Colonic mucosa (tissue), 4 donors: ENCODE measurements around the gene TSPAN9. TPM values are rescaled to one million over a fixed set of nuclear protein-coding genes. Genes with fewer than 3 reads are reported as not detected.

ENCODE experiments used
- DNase-seq: peaks from one replicate; pipeline ENCODE4 v3.0.0-alpha.2; 2020
- H3K27ac ChIP-seq: fragments of 200-600 bp; one replicate; pipeline ENCODE4 v1.8.0; 2021
- H3K27me3 ChIP-seq: fragments of 200-600 bp; one replicate; pipeline ENCODE4 v1.8.0; 2021
- H3K36me3 ChIP-seq: fragments of 200-600 bp; one replicate; pipeline ENCODE4 v1.8.0; 2021
- H3K4me1 ChIP-seq: fragments of 200-600 bp; one replicate; pipeline ENCODE4 v1.8.0; 2021; ENCODE audit warnings: mild to moderate bottlenecking
- H3K4me3 ChIP-seq: fragments of 200-600 bp; one replicate; pipeline ENCODE4 v1.8.0; 2021
- H3K9ac ChIP-seq, 2 donors: one replicate each; pipeline ENCODE4 v1.7.0; 2013; ENCODE audit warnings: control low read depth in 2 of 2, low read depth in 2 of 2, low read length in 2 of 2
- H3K9me3 ChIP-seq: fragments of 200-600 bp; one replicate; pipeline ENCODE4 v1.8.0; 2021
- CTCF ChIP-seq: fragments of 200-600 bp; IDR thresholded peaks from one replicate; pipeline ENCODE4 v1.8.0; 2022; ENCODE audit warnings: antibody characterized with exemption, mild to moderate bottlenecking
- intact Hi-C: fragments of 100-400 bp; cut with DNase I; formaldehyde crosslinking; loops from one replicate; pipeline ENCODE4 v1.14.1; 2022
- total RNA-seq, 2 donors: library from RNA; stranded (reverse); fragmentation: NEBNext Ultra II Directional in 1 of 2; extraction: Animal tissue kit (Norgen Biotek cat#: 25700) in 1 of 2; gene quantifications; one replicate each; pipeline ENCODE4 v1.2.1, GENCODE V29; 2021
- donor health status: healthy.
- donor health status: DM: no; HTN: no; CAD: no.
- donor health status: DM: no; HTN: no; CAD: no.

The TSPAN9 gene
- total RNA-seq, 2 donors from 2014 or later = 4.7 to 9.9 TPM

DNA sequence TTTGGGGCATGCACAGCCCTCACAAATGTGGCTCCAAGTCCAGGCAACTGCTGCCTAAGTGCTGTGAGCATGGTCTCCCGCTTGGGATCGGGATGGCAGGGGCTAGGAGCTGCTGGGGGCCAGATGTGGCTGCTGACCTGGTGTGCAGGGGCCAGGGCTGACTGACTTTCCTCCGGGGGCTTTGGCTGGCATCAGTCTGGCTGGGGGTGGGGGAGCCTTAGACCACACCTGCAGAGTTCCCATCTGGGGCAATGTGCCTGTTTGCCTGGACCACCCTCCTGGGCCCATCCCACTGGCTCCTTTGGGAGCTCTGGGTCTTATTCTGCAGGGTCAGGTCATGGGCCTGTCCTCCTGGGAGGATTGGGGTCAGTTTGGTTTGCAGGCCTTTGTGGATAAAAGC lies 90.5 kb downstream of the TSPAN9 start:
- Histone ChIP-seq H3K9me3 (no peaks in the 10 kb centered on the region), H3K4me3 (no peak overlapping the region), H3K4me1 (no peaks in the 10 kb centered on the region), H3K27ac (no peak overlapping the region), H3K27me3 (no peaks in the 10 kb centered on the region), H3K9ac (no peak overlapping the region), H3K36me3 (no peaks in the 10 kb centered on the region)
- no peak for TF ChIP-seq CTCF
- intact Hi-C loops = no loop called here
- DNase-seq = no peak

- Histone ChIP-seq H3K27me3 (no peaks in the 10 kb centered on the region), H3K9ac (no peak overlapping the region), H3K9me3 (no peaks in the 10 kb centered on the region), H3K27ac (no peak overlapping the region), H3K4me1 (no peaks in the 10 kb centered on the region), H3K36me3 (no peaks in the 10 kb centered on the region), H3K4me3 (no peak overlapping the region)
- intact Hi-C loops = no loop called here
- DNase-seq = no peak
- no peak for TF ChIP-seq CTCF
Observed at GRCh38 chr12:3168223-3169221, 91.3 kb downstream of the TSPAN9 start.

GRCh38 chr12:3170423-3171194 lies 93.4 kb downstream of the TSPAN9 start:
- Histone ChIP-seq H3K4me1 (no peaks in the 10 kb centered on the region), H3K9ac (no peak overlapping the region), H3K9me3 (no peaks in the 10 kb centered on the region), H3K27ac (no peak overlapping the region), H3K27me3 (no peaks in the 10 kb centered on the region), H3K36me3 (no peaks in the 10 kb centered on the region), H3K4me3 (no peak overlapping the region)
- DNase-seq = no peak
- TF ChIP-seq CTCF = no peak
- intact Hi-C loops = no loop called here

GRCh38 chr12:3171195-3171591 lies 94.0 kb downstream of the TSPAN9 start:
- H3K27ac ChIP-seq = no peak overlapping the region
- no peak for TF ChIP-seq CTCF
- intact Hi-C loops = no loop called here

GRCh38 chr12:3172124-3173007 lies 95.2 kb downstream of the TSPAN9 start:
- Histone ChIP-seq H3K27ac (no peak overlapping the region), H3K9ac (no peak overlapping the region), H3K4me3 (no peak overlapping the region), H3K9me3 (no peaks in the 10 kb centered on the region), H3K36me3 (no peaks in the 10 kb centered on the region), H3K27me3 (no peaks in the 10 kb centered on the region), H3K4me1 (no peaks in the 10 kb centered on the region)
- TF ChIP-seq CTCF = no peak
- intact Hi-C loops = no loop called here
- DNase-seq = no peak

More at GRCh38 chr12:3171195-3171591, 94.0 kb downstream of the TSPAN9 start:
- Histone ChIP-seq H3K9me3 (no peaks in the 10 kb centered on the region), H3K9ac (no peak overlapping the region), H3K27me3 (no peaks in the 10 kb centered on the region), H3K36me3 (no peaks in the 10 kb centered on the region), H3K4me3 (no peak overlapping the region), H3K4me1 (no peaks in the 10 kb centered on the region)
- DNase-seq = no peak
